Upper lobe of right lung (tissue), 1 donor: ENCODE results near the gene TRAPPC13. TPM values are rescaled to one million over a fixed set of nuclear protein-coding genes. Genes with fewer than 3 reads are reported as not detected.
"Not testable (repeated sequence)": the region's sequence is repeated elsewhere in the genome, so short reads cannot be mapped to it uniquely, and the experiment has no call there.

Experiments used
- ATAC-seq: fragments of 200-7000 bp; cut with Tn5 transposase; one replicate; pipeline ENCODE4 v1.9.1; 2020; ENCODE audit warnings: mild to moderate bottlenecking, moderate library complexity
- DNase-seq: peaks from one replicate; pipeline ENCODE4 v3.0.0-alpha.2; 2020
- H3K27ac ChIP-seq: fragments of 200-600 bp; one replicate; pipeline ENCODE4 v1.8.0; 2022
- H3K27me3 ChIP-seq: fragments of 200-600 bp; one replicate; pipeline ENCODE4 v1.8.0; 2022; ENCODE audit warnings: mild to moderate bottlenecking
- H3K36me3 ChIP-seq: fragments of 200-600 bp; one replicate; pipeline ENCODE4 v1.8.0; 2022
- H3K4me1 ChIP-seq: fragments of 200-600 bp; one replicate; pipeline ENCODE4 v1.8.0; 2022
- H3K4me3 ChIP-seq: fragments of 200-600 bp; one replicate; pipeline ENCODE4 v1.8.0; 2022; ENCODE audit warnings: mild to moderate bottlenecking
- H3K9me3 ChIP-seq: fragments of 200-600 bp; one replicate; pipeline ENCODE4 v1.8.0; 2022
- intact Hi-C: fragments of 100-400 bp; cut with DNase I; formaldehyde crosslinking; loops from one replicate; pipeline ENCODE4 v1.11.0; 2022
- total RNA-seq: library from RNA; stranded (reverse); fragmentation: NEBNext Ultra II Directional; extraction: Animal tissue kit (Norgen Biotek cat#: 25700); gene quantifications from one replicate; pipeline ENCODE4 v1.2.1, GENCODE V29; 2021
- TF ChIP-seq, protein P1 (sequence below): fragments of 200-600 bp; IDR thresholded peaks from one replicate; pipeline ENCODE4 v1.8.0; 2022; ENCODE audit warnings: antibody characterized with exemption
- donor health status: DM: no; HTN: yes; CAD: no; lungs with severe emphysema.

Gene TRAPPC13
- total RNA-seq, 1 donor from 2014 or later, result 19.6 TPM

DNA sequence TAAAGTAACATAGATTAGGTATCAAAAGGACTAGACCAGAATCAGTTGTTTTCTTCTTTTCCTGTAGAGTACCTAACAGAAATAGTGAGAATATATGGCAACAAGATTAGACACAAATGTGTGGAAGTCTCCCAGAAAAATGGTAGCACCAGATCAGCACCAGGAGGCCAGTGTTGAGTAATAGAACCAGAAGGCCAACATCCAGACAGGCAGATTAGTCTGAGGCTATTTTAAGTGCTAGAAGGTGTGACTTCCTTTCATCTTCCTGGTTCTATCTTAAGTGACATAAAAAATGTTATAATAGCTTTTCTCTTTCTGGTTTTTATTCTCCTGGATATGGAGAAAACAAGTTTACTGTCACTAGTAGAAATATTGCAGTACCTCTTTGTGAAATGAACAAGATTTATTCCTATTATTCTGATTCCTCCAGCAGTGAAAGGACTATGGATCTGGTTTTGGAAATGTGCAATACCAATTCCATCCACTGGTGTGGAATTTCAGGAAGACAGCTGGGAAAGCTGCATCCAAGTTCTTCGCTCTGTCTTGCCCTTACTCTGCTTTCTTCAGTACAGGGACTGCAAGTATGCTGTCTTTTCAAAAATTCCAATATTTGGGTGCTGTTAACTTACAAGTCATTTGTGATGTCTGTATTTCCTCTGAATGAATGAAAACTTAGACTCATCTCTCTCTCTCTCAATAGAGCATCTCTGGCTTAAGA lies 39.1 kb downstream of the TRAPPC13 start:
- no peak for DNase-seq
- Histone ChIP-seq H3K4me1 (no peaks in the 10 kb centered on the region), H3K9me3 (no peaks in the 10 kb centered on the region), H3K27ac (no peak overlapping the region), H3K4me3 (no peak overlapping the region), H3K27me3 (no peaks in the 10 kb centered on the region), H3K36me3 (peaks cover 46% of the 10 kb centered on the region)
- TF ChIP-seq, protein P1, sequence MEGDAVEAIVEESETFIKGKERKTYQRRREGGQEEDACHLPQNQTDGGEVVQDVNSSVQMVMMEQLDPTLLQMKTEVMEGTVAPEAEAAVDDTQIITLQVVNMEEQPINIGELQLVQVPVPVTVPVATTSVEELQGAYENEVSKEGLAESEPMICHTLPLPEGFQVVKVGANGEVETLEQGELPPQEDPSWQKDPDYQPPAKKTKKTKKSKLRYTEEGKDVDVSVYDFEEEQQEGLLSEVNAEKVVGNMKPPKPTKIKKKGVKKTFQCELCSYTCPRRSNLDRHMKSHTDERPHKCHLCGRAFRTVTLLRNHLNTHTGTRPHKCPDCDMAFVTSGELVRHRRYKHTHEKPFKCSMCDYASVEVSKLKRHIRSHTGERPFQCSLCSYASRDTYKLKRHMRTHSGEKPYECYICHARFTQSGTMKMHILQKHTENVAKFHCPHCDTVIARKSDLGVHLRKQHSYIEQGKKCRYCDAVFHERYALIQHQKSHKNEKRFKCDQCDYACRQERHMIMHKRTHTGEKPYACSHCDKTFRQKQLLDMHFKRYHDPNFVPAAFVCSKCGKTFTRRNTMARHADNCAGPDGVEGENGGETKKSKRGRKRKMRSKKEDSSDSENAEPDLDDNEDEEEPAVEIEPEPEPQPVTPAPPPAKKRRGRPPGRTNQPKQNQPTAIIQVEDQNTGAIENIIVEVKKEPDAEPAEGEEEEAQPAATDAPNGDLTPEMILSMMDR, result peak; percentile 38
- intact Hi-C loops, result no loop called here
- ATAC-seq, result no peak

DNA sequence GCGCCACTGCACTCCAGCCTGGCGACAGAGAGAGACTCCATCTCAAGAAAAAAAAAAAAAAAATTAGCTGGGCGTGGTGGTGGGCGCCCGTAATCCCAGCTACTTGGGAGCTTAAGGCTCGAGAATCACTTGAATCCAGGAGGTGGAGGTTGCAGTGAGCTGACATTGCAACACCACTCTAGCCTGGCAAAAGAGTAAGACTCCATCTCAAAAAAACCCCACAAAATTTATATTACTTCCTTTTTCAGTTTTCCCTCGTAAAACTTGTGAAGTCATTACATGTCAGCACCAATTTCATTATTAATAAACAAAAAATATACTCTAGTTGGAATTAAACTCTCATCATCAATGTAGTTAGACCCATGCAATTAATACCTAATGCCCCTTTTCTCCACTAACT lies 43.9 kb downstream of the TRAPPC13 start:
- DNase-seq (no peak), ATAC-seq (no peak)
- intact Hi-C loops, result no loop called here
- TF ChIP-seq, protein P1, result no peak
- no peaks in the 10 kb centered on the region for H3K4me1 ChIP-seq
- no peak overlapping the region for H3K4me3 ChIP-seq
- H3K27me3 ChIP-seq, result no peaks in the 10 kb centered on the region
- H3K36me3 ChIP-seq, result peaks cover 13% of the 10 kb centered on the region
- no peak overlapping the region for H3K27ac ChIP-seq
- H3K9me3 ChIP-seq, result no peaks in the 10 kb centered on the region

DNA sequence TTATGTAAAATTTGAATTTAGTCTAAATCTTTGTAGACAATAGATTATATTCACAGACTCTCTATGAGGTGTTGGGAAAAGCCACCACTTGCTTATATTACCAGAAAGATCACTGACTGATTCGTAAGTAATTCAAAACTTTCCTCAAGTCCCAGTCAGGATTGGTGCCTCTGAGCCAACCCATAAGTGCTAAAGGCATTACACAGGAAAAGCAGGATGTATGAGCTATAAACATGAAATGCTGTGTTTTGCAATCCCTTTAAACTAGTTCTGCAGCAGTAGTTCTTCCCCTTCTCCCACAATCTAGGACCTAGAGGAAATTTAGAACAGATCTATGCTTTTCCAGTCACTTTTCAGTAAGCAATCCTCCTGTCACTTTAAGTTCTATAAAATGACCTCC lies 48.0 kb downstream of the TRAPPC13 start:
- Histone ChIP-seq H3K4me1 (no peaks in the 10 kb centered on the region), H3K27ac (no peak overlapping the region), H3K36me3 (peaks cover 9% of the 10 kb centered on the region), H3K9me3 (no peaks in the 10 kb centered on the region), H3K27me3 (no peaks in the 10 kb centered on the region), H3K4me3 (no peak overlapping the region)
- DNase-seq (no peak), ATAC-seq (peak; percentile 40)
- intact Hi-C loops, result no loop called here
- TF ChIP-seq, protein P1, result no peak

DNA sequence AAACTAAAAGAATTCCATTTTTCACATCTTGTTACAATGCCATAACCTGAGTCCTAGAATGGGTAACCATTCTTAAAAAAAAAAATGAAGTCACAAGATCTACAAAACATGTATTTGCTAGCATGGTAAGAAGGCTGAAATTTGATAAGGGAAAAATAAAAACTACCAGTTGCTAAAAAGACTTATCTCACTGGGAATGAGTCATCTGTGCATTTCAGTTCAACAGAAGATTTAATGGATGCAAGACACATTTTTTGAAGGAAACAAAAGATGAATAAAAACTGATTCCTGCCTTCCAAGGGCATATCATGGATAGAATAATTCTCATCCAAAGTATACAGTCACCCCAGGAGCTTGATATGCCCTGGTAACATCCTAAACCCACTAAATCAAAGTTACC lies 49.9 kb downstream of the TRAPPC13 start:
- intact Hi-C loops, result no loop called here
- TF ChIP-seq, protein P1, result no peak
- no peak overlapping the region for H3K4me3 ChIP-seq
- H3K27ac ChIP-seq, result no peak overlapping the region
- ATAC-seq, result no peak
- H3K27me3 ChIP-seq, result no peaks in the 10 kb centered on the region
- DNase-seq, result no peak
- H3K4me1 ChIP-seq, result no peaks in the 10 kb centered on the region
- H3K9me3 ChIP-seq, result no peaks in the 10 kb centered on the region
- peaks cover 17% of the 10 kb centered on the region for H3K36me3 ChIP-seq

DNA sequence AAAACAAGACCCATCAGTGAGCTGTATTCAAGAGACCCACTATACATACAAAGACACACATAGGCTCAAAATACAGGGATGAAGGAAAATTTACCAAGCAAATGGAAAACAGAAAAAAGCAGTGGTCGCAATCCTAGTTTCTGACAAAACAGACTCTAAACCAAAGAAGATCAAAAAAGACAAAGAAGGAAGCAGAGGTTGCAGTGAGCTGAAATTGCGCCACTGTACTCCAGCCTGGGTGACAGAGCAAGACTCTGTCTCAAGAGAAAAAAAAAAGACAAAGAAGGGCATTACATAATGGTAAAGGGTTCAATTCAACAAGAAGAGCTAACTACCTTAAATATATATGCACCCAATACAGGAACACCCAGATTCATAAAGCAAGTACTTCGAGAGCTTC lies 51.2 kb downstream of the TRAPPC13 start:
- DNase-seq, H3K27ac ChIP-seq, intact Hi-C loops, H3K4me3 ChIP-seq, H3K27me3 ChIP-seq, H3K4me1 ChIP-seq, H3K9me3 ChIP-seq: not testable (repeated sequence)
- H3K36me3 ChIP-seq, result peaks cover 23% of the 10 kb centered on the region
- ATAC-seq, result peak; percentile 26

DNA sequence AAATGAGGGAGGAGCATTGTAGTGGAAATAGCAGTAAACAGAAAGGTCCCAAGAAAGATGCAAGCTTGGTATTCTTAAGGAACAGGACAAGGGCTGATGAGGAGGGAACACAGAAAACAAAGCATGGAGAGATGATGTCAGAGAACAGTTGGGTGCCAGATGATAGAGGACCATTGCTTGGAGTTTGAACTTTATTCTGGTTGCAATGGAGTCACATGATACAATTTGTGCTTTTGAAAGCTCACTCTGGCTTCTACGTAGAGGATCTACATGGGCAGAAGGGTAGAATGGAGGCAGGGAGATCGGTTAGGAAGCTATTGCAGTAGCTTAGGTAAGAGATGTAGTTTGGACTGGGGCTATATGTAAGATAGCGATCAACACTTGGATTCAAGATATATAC lies 57.3 kb downstream of the TRAPPC13 start:
- no peaks in the 10 kb centered on the region for H3K9me3 ChIP-seq
- no peaks in the 10 kb centered on the region for H3K4me1 ChIP-seq
- no peak for ATAC-seq
- H3K4me3 ChIP-seq, result no peak overlapping the region
- no peak overlapping the region for H3K27ac ChIP-seq
- intact Hi-C loops, result no loop called here
- TF ChIP-seq, protein P1, result no peak
- peaks cover 25% of the 10 kb centered on the region for H3K36me3 ChIP-seq
- no peaks in the 10 kb centered on the region for H3K27me3 ChIP-seq
- no peak for DNase-seq
